ENCODE results near the gene OR6B3.
"Not testable (repeated sequence)": the region's sequence is repeated elsewhere in the genome, so short reads cannot be mapped to it uniquely, and the experiment has no call there.

The OR6B3 gene

GRCh38 chr2:240053173-240054155 lies at the start of gene OR6B3:
OR6B3 (minus strand) TSS chr2:240053521.
- no peak for DNase-seq

DNA sequence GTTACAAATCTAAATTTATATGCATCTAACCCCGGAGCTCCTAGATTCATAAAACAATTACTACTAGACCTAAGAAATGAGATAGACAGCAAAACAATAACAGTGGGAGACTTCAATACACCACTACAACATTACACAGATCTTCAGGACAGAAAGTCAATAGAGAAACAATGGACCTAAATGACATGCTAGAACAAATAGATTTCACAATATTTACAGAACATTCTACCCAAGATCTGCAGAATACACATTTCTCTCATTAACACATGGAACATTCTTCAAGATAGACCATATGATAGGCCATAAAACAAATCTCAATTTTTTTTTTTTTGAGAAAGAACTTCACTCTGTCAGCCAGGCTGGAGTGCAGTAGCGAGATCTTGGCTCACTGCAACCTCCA lies 45.0 kb upstream of the OR6B3 start:
- no peak for DNase-seq

DNA sequence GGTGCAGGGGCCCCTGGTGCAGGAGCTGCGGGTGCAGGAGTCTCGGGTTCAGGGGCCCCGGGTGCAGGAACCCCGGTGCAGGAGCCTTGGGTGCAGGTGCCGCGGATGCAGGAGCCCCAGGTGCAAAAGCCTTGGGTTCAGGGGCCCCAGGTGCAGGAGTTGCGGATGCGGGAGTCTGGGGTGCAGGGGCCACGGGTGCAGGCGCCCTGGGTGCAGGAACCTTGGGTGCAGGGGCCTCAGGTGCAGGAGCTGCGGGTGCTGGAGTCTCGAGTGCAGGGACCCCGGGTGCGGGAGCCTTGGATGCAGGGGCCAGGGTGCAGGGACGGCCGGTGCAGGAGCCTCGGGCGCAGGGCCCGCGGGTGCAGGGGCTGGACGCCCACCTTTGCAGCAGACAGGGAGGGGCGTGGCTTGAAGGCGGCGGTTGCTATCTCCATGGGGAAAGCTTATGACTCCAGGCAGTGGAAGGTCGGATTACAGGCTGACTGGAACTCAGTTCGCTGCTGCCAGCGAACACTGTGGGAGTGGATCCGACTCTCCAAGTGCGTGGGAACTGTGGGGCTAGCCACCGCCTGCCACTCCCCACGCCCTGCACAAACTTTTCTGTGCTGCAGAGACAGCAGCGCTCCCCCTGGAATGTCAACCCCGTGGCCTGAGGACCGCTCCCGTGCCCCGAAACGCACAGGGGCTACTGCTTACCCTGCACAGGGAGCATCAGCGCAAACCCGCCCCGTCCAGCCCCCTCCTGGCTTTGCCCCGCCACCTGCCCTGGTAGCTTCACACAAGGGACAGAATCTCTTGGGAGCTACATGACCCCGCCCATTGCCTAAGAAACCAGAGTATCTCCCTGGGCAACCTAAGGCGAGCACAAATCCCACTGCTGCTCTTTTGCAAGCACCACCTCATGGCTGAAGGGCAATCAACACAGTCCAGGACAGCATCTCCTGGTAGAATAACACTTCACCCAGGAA lies 42.5 kb upstream of the OR6B3 start:
- DNase-seq = no peak

DNA sequence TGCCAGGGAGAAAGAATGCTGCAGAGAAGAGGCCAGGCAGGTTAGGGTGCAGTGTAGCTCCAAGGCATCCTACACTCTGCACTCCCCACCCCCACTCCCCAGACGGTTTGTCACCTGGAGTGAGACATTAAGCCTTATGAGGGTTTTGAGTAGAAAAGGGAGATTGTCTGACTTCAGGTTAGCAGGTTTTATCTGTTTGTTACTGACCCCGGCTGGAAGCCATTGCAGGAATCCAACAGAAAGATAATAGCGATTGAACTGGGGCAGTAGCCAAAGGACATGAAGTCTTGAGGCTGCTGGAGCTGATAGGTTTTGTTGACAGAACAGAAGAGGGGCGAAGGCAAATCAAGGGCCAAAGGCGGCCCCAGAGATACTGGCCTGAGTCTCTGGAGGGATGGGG lies 36.0 kb upstream of the OR6B3 start:
- no peak for DNase-seq

DNA sequence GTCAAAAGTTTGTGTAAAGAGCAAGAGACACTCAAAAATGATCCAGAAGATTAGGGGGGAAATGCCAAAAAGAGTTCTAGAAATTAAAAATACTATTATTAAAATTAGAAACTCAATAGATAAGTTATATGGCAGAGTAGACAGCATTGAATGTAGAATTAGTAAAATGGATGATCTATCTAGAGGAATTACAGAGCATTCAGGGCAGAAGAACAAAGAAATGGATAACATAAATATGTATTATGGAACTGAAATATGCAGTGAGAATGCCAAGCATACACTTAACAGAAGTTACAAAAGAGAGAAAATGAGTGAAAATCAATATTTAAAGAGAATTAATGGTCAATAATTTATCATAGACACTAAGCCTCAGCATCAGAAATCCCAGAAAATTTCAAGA lies 33.2 kb upstream of the OR6B3 start:
- DNase-seq = no peak

DNA sequence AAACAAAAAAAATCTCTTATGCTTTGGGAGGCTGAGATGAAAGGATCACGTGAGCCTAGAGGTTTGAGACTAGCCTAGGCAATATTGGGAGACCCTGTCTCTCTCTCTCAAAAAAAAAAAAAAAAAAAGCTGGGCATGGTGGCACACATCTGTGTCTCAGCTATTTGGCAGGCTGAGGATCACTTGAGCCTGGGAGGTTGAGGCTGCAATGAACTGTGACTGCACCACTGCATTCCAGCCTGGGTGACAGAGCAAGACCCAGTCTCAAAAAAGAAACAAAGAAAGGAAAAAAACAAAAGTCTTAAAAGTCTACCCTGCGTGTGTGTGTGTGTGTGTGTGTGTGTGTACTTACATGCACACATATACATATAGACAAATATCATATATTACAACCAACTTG lies 25.3 kb upstream of the OR6B3 start:
- DNase-seq = no peak

DNA sequence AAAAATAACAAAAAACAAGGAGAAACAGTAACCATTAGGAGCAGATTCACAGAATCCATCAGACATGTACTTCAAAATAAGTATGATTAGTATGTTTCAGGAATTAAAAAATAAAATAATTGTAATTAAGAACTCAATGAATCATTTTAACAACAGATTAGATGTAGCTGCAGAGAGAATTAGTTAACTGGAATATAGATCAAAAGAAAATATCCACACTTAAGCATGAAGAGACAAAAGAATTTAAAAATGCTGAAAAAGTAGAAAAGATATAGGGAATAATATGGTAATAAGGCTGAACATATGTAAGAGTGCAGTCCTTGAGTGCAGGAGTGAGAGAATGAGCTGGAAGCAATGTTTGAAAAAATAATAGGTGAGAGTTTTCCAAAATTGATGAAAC lies 24.1 kb upstream of the OR6B3 start:
- DNase-seq = no peak

DNA sequence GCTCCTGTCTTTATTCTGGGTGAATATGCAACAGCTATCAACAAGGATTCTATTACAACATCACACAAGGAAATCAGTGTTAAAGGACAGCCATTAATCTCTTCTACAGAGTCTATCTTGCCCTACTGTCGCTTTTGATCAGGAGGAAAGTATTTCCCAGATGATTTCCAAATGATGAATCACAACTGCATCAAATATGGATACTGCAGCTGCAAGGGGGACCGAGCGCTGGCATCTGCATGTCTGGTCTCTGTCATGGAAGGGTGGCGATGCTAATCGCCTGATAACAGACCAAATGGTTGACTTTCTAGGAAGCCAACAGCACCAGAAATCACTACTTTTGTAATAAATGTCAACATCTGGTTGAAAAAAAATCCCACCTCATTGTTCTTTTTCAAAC lies 21.2 kb upstream of the OR6B3 start:
- DNase-seq = no peak

GRCh38 chr2:240070907-240071306 lies 17.6 kb upstream of the OR6B3 start:
- DNase-seq = no peak

- no peak for DNase-seq
These were observed 16.5 kb upstream of the OR6B3 start for GRCh38 chr2:240069829-240070228.

GRCh38 chr2:240068193-240068592 lies 14.9 kb upstream of the OR6B3 start:
- DNase-seq = no peak

- DNase-seq = no peak
These were observed 13.2 kb upstream of the OR6B3 start for GRCh38 chr2:240066489-240066888.

GRCh38 chr2:240064898-240065297 lies 11.6 kb upstream of the OR6B3 start:
- no peak for DNase-seq

DNA sequence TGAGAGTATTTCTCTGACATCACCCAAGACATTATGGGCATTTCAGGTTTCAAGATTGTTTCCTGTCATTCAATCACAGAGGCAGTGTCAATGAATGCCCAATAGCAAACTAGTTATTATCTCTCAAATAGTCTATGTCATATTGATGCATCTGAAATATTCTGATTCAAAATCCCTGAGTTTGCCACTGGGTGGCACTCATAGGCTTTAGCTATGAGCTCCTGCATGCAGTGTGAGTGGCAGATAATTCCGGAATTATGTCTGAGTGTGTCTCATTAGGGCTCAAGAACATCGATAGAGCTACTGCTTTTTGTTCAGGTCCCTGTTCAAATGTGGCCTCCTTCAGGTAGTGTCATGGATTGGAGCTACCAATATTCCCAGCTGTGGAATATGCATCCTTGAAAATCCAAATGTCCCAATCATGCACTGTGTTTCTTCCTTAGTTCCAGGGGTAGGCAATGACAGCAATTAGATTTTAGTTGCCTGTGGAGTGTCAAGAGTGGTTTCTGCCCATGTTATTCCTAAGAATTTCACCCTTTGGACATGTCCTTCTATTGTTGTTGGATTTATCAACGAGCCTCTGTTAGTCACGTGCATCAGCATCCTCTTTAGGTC lies 7.8 kb upstream of the OR6B3 start:
- peak; percentile 33 to 34 for DNase-seq

- no peak for DNase-seq
These were observed 3.4 kb upstream of the OR6B3 start for GRCh38 chr2:240056678-240057077.

DNA sequence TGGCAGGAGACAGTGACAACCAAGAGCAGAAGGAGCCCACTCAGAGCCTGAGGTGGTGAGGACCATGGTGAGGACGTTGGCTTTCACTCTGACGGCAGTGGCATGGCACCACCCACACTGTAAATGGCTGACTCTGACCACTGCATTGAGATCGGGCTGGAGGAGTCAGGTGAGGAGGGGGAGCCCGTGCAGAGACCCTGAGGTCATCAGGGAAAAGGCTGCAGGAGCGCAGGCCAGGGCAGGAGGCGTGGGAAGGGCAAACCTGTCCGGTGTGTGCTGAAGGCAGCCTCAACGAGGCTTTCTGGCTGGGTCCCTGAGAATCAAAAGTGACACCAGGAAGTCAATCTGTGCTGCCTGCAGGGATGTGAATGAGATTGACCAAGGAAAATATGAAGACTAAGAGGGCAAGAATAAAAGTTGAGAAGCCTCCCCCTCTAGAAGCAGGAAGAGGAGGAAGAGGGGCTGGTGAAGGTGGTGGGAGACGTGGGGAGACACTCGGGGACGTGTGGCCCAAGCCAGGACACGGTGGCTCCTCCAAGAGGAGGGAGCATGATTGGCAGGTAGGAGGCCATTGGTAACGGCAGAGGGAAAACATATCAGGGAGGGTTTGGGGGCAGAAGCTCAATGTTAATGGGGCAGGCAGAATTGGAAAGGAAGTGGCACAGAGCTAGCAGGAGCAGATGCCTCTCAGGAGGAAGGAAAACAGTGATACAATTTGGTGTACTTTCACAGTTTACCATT lies 2.0 kb upstream of the OR6B3 start:
- no peak for DNase-seq

- no peak for DNase-seq
These were observed 797 bp downstream of the OR6B3 start for GRCh38 chr2:240052524-240052923.

DNA sequence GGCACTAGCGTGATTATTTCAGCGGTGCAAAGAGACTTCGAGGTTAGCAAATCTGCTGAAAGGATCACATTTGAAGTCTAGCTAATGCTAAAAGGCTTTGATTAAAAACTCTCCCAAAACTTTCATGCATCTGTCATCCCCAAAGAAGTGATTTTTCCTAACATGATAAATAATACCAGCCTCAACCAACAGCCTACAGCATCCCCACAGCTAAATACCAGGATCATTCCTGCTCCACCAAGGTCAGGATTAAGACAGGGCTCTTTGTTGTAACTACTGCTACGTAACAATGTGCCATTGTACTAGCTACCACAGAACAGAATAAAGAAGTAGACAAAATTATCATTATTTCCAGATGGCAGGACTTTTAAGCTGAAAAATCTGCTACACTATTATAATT lies 1.6 kb downstream of the OR6B3 start:
- DNase-seq = no peak

DNA sequence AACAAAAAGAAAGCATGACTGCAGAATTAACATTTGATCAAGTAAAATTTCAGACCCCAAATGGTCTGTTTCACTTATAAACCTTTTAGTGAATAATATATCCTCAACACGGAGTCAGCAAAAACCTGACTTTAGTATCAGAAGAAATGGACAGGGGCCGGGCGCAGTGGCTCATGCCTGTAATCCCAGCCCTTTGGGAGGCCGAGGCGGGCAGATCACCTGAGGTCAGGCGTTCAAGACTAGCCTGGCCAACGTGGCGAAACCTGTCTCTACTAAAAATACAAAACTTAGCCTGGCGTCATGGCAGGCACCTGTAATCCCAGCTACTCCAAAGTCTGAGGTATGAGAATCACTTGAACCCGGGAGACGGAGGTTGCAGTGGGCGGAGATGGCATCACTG lies 3.0 kb downstream of the OR6B3 start:
- DNase-seq = no peak

GRCh38 chr2:240048237-240048636 lies 5.1 kb downstream of the OR6B3 start:
- DNase-seq = no peak

GRCh38 chr2:240045098-240045497 lies 8.2 kb downstream of the OR6B3 start:
- no peak for DNase-seq

DNA sequence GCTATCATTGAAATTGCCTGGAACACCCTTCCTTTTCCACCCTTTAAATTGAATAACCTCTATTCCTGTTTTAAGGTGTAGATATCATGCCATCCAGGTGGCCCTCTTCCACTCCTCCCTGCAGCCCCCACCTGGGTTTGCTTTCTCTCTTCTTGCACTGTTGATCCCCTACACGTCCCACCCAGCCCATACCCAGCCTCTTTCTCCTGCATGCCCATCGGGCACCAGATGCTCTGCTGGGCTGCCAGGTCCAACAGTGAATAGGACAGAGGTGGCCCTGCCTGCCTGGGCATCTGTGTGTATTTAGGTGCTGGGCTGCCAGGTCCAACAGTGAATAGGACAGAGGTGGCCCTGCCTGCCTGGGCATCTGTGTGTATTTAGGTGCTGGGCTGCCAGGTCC lies 9.2 kb downstream of the OR6B3 start:
- not testable (repeated sequence) for DNase-seq

Data from activated CD4-positive, alpha-beta T cell treated with anti-CD3 and anti-CD28 coated beads, Interleukin-2, amount 50 U/mL, for 4 hours (primary cell).